PC-9 (cell line): ENCODE data around the gene BPIFB1. TPM values are rescaled to one million over a fixed set of nuclear protein-coding genes. Genes with fewer than 3 reads are reported as not detected.

Source experiments
- BruUV-seq: library from RNA; stranded (reverse); fragments of 400-500 nt; replicated peaks from 2 replicates; lab custom pipeline; 2021; lab: Mats Ljungman, UMichigan
- CTCF ChIA-PET: fragments of 300-600 bp; sonication (Branson Sonifier 250); formaldehyde crosslinking; loops from one replicate; lab custom pipeline; 2022; ENCODE audit warnings: antibody characterized with exemption; lab: Charles Lee
- POLR2A ChIA-PET: fragments of 300-600 bp; sonication (Branson Sonifier 250); formaldehyde crosslinking; loops from one replicate; lab custom pipeline; 2022; ENCODE audit warnings: antibody characterized with exemption; ENCODE audit not compliant: unreplicated experiment; lab: Charles Lee
- DNase-seq, 2 experiments: peaks; one replicate each; pipeline versions ENCODE4 v3.0.0 to v3.0.0-alpha.2; 2015 to 2022; ENCODE audit warnings: mixed read lengths in 1 of 2
- H2AFZ ChIP-seq: fragments of 200-600 bp; sonication (generic); 2 replicates; pipeline ENCODE4 v1.8.1; 2017; ENCODE audit warnings: antibody characterized with exemption
- H3F3A ChIP-seq: fragments of 200-600 bp; sonication (generic); 2 replicates; pipeline ENCODE4 v1.8.1; 2017; ENCODE audit warnings: antibody characterized with exemption, mild to moderate bottlenecking, low read depth; ENCODE audit not compliant: insufficient read depth
- H3K27ac ChIP-seq: fragments of 200-600 bp; sonication (generic); 2 replicates; pipeline ENCODE4 v1.6.1; 2016; ENCODE audit warnings: mixed run types
- H3K27me3 ChIP-seq: fragments of 200-600 bp; sonication (generic); 2 replicates; pipeline ENCODE4 v1.6.1; 2016; ENCODE audit warnings: low read depth, mixed run types; ENCODE audit not compliant: insufficient read depth
- H3K36me3 ChIP-seq: fragments of 200-600 bp; sonication (generic); 2 replicates; pipeline ENCODE4 v1.6.1; 2016; ENCODE audit warnings: low read depth, mixed run types
- H3K4me1 ChIP-seq: fragments of 200-600 bp; sonication (generic); replicated peaks from 2 replicates; pipeline ENCODE4 v1.6.1; 2016; ENCODE audit warnings: mixed run types; ENCODE audit not compliant: insufficient read depth
- H3K4me2 ChIP-seq: fragments of 200-600 bp; sonication (generic); 2 replicates; pipeline ENCODE4 v1.6.1; 2017; ENCODE audit warnings: mixed run types
- H3K4me3 ChIP-seq: fragments of 200-600 bp; sonication (generic); 2 replicates; pipeline ENCODE4 v1.6.1; 2016; ENCODE audit warnings: mixed run types
- H3K79me2 ChIP-seq: fragments of 200-600 bp; sonication (generic); 2 replicates; pipeline ENCODE4 v1.6.1; 2017; ENCODE audit warnings: low read depth, mixed run types
- H3K9me2 ChIP-seq: fragments of 200-600 bp; sonication (generic); 2 replicates; pipeline ENCODE4 v1.8.1; 2017; ENCODE audit warnings: mild to moderate bottlenecking; ENCODE audit not compliant: insufficient read depth
- H3K9me3 ChIP-seq: fragments of 200-600 bp; sonication (generic); 2 replicates; pipeline ENCODE4 v1.8.1; 2016; ENCODE audit warnings: low read depth; ENCODE audit not compliant: insufficient read depth
- H4K20me1 ChIP-seq: fragments of 200-600 bp; sonication (generic); 2 replicates; pipeline ENCODE4 v1.8.1; 2017; ENCODE audit not compliant: insufficient read depth
- CTCF ChIP-seq: fragments of 200-600 bp; sonication (generic); conservative IDR thresholded peaks from 2 replicates; pipeline ENCODE4 v1.6.1; 2017; ENCODE audit warnings: mixed run types, antibody characterized with exemption, mild to moderate bottlenecking, moderate library complexity
- EZH2 ChIP-seq: fragments of 200-600 bp; sonication (generic); IDR thresholded peaks from 2 replicates; pipeline ENCODE4 v1.8.0; 2017; ENCODE audit warnings: antibody characterized with exemption, low read depth
- intact Hi-C: fragments of 100-400 bp; cut with micrococcal nuclease; formaldehyde crosslinking; loops from one replicate; pipeline ENCODE4 v1.10.0; 2022; ENCODE audit not compliant: unreplicated experiment
- total RNA-seq: library from RNA; stranded (reverse); gene quantifications from 2 replicates; pipeline ENCODE4 v1.2.3, GENCODE V29; 2021

BPIFB1 gene
- total RNA-seq, 1 experiment from 2014 or later: not detected

- intact Hi-C loops: no loop called here
- Histone ChIP-seq H3K9me2 (no peaks in the 10 kb centered on the region), H3K4me1 (peaks cover 17% of the 10 kb centered on the region), H3K27me3 (no peaks in the 10 kb centered on the region; the same call in 1 of the 2 replicates), H3K79me2 (no peaks in the 10 kb centered on the region), H3F3A (no peaks in the 10 kb centered on the region; the same call in 1 of the 2 replicates), H3K36me3 (no peaks in the 10 kb centered on the region), H4K20me1 (no peaks in the 10 kb centered on the region), H2AFZ (no peak overlapping the region), H3K4me2 (no peak overlapping the region), H3K9me3 (no peaks in the 10 kb centered on the region), H3K4me3 (no peak overlapping the region), H3K27ac (no peak overlapping the region)
- no peak for TF ChIP-seq EZH2
- no peak for TF ChIP-seq CTCF
- DNase-seq: no peak
- BruUV-seq: no TSS peak
- ChIA-PET CTCF (no interaction called here), POLR2A (no interaction called here)
Measured at GRCh38 chr20:33287884-33288283, 4.9 kb downstream of the BPIFB1 start.

GRCh38 chr20:33290852-33291251 lies 7.8 kb downstream of the BPIFB1 start:
- Histone ChIP-seq H3K36me3 (no peaks in the 10 kb centered on the region), H3K27ac (no peak overlapping the region), H3K9me3 (no peaks in the 10 kb centered on the region), H2AFZ (no peak overlapping the region), H3K4me1 (no peaks in the 10 kb centered on the region), H3K27me3 (no peaks in the 10 kb centered on the region; the same call in 1 of the 2 replicates), H3K4me2 (no peak overlapping the region), H3K4me3 (no peak overlapping the region), H3F3A (no peaks in the 10 kb centered on the region), H4K20me1 (no peaks in the 10 kb centered on the region), H3K79me2 (no peaks in the 10 kb centered on the region), H3K9me2 (no peaks in the 10 kb centered on the region)
- intact Hi-C loops: loop anchor here (1.0 to 5.0 kb wide), 3 partner anchors 79 to 499 kb away; no protein-coding TSS in a partner anchor
- BruUV-seq: no TSS peak
- DNase-seq: no peak
- ChIA-PET CTCF (interaction anchor here (1.9 kb wide), 1 partner anchor 28 kb away, joined by 7 read pairs; no protein-coding TSS in a partner anchor), POLR2A (no interaction called here)
- TF ChIP-seq EZH2: no peak
- TF ChIP-seq CTCF: no peak

- H4K20me1 ChIP-seq: no peaks in the 10 kb centered on the region
- ChIA-PET POLR2A (no interaction called here), CTCF (interaction anchor here (0.6 to 1.9 kb wide), 2 partner anchors 29 to 609 kb away, joined by 3 to 7 read pairs; no protein-coding TSS in a partner anchor)
- H2AFZ ChIP-seq: no peak overlapping the region
- H3K4me1 ChIP-seq: no peaks in the 10 kb centered on the region
- H3K4me2 ChIP-seq: no peak overlapping the region
- H3K79me2 ChIP-seq: no peaks in the 10 kb centered on the region
- intact Hi-C loops: loop anchor here (1.0 to 5.0 kb wide), 3 partner anchors 79 to 499 kb away; no protein-coding TSS in a partner anchor
- no peaks in the 10 kb centered on the region for H3K9me3 ChIP-seq
- H3K27me3 ChIP-seq: no peaks in the 10 kb centered on the region
- no peaks in the 10 kb centered on the region for H3K36me3 ChIP-seq
- TF ChIP-seq CTCF (no peak), EZH2 (no peak)
- no peak overlapping the region for H3K4me3 ChIP-seq
- no peaks in the 10 kb centered on the region for H3F3A ChIP-seq
- DNase-seq: no peak
- H3K9me2 ChIP-seq: no peaks in the 10 kb centered on the region
- BruUV-seq: no TSS peak
- no peak overlapping the region for H3K27ac ChIP-seq
Measured at GRCh38 chr20:33291416-33291815, 8.4 kb downstream of the BPIFB1 start.
